A673 (cell line): ENCODE measurements around the gene CCL5. TPM values are rescaled to one million over a fixed set of nuclear protein-coding genes. Genes with fewer than 3 reads are reported as not detected.

ENCODE experiments used
- BruUV-seq: library from RNA; stranded (reverse); fragments of 400-500 nt; replicated peaks from 2 replicates; lab custom pipeline; 2021; lab: Mats Ljungman, UMichigan
- CTCF ChIA-PET: fragments of 300-600 bp; sonication (Branson Sonifier 250); formaldehyde crosslinking; loops from one replicate; lab custom pipeline; 2022; ENCODE audit warnings: antibody characterized with exemption; lab: Charles Lee
- POLR2A ChIA-PET: fragments of 300-600 bp; sonication (Branson Sonifier 250); formaldehyde crosslinking; loops from one replicate; lab custom pipeline; 2022; ENCODE audit warnings: antibody characterized with exemption; ENCODE audit not compliant: low non-redundant PET; lab: Charles Lee
- DNase-seq: peaks from one replicate; pipeline ENCODE4 v3.0.0-alpha.2; 2015; ENCODE audit warnings: low spot score
- H3K27ac ChIP-seq: fragments of 200-600 bp; sonication (generic); 2 replicates; pipeline ENCODE4 v1.5.1; 2016; ENCODE audit warnings: mixed run types, low read depth, mild to moderate bottlenecking, mixed read lengths, antibody characterized with exemption, low read length; ENCODE audit not compliant: poor library complexity, severe bottlenecking
- H3K27me3 ChIP-seq: fragments of 200-600 bp; sonication (generic); replicated peaks from 2 replicates; pipeline ENCODE4 v1.6.1; 2017; ENCODE audit warnings: mixed run types, low read depth, mild to moderate bottlenecking, mixed read lengths, antibody characterized with exemption, low read length; ENCODE audit not compliant: insufficient read depth, poor library complexity
- H3K36me3 ChIP-seq: fragments of 200-600 bp; sonication (generic); 2 replicates; pipeline ENCODE4 v1.6.1; 2016; ENCODE audit warnings: mixed run types, mild to moderate bottlenecking, mixed read lengths, antibody characterized with exemption, low read length; ENCODE audit not compliant: insufficient read depth, poor library complexity, severe bottlenecking
- H3K4me1 ChIP-seq: fragments of 200-600 bp; sonication (generic); 2 replicates; pipeline ENCODE4 v1.6.1; 2017; ENCODE audit warnings: mixed run types, mild to moderate bottlenecking, mixed read lengths, antibody characterized with exemption, low read length; ENCODE audit not compliant: insufficient read depth, poor library complexity, severe bottlenecking
- H3K4me3 ChIP-seq: fragments of 200-600 bp; sonication (generic); 2 replicates; pipeline ENCODE4 v1.5.1; 2016; ENCODE audit warnings: low read depth, mixed run types, mild to moderate bottlenecking, mixed read lengths, low read length; ENCODE audit not compliant: poor library complexity, severe bottlenecking
- H3K9me3 ChIP-seq: fragments of 200-600 bp; sonication (generic); 2 replicates; pipeline ENCODE4 v1.6.1; 2016; ENCODE audit warnings: mixed run types, low read depth, mild to moderate bottlenecking, mixed read lengths, antibody characterized with exemption, low read length; ENCODE audit not compliant: poor library complexity, severe bottlenecking
- EZH2 ChIP-seq: fragments of 200-600 bp; sonication (generic); IDR thresholded peaks from 2 replicates; pipeline ENCODE4 v1.6.1; 2017; ENCODE audit warnings: borderline replicate concordance, low read depth, mild to moderate bottlenecking, mixed read lengths, antibody characterized with exemption, low read length; ENCODE audit not compliant: poor library complexity, severe bottlenecking
- intact Hi-C: fragments of 100-400 bp; cut with micrococcal nuclease; formaldehyde crosslinking; loops from one replicate; pipeline ENCODE4 v1.10.0; 2022; ENCODE audit not compliant: unreplicated experiment
- total RNA-seq: library from RNA; stranded (reverse); gene quantifications from 2 replicates; pipeline ENCODE4 v1.2.3, GENCODE V29; 2021
- TF ChIP-seq, protein P1 (sequence below): fragments of 300-800, 200-600 bp; sonication (generic); conservative IDR thresholded peaks from 2 replicates; pipeline ENCODE4 v1.5.1; 2017; ENCODE audit warnings: low read depth, mild to moderate bottlenecking, antibody characterized with exemption, low read length, moderate library complexity, mixed read lengths

Gene CCL5
- total RNA-seq, 1 experiment from 2014 or later, result not detected

- H3K9me3 ChIP-seq, result no peaks in the 10 kb centered on the region
- no peaks in the 10 kb centered on the region for H3K4me1 ChIP-seq
- CTCF ChIA-PET, result no interaction called here
- BruUV-seq, result no TSS peak
- intact Hi-C loops, result no loop called here
- DNase-seq, result no peak
- TF ChIP-seq EZH2, result no peak
- TF ChIP-seq, protein P1, sequence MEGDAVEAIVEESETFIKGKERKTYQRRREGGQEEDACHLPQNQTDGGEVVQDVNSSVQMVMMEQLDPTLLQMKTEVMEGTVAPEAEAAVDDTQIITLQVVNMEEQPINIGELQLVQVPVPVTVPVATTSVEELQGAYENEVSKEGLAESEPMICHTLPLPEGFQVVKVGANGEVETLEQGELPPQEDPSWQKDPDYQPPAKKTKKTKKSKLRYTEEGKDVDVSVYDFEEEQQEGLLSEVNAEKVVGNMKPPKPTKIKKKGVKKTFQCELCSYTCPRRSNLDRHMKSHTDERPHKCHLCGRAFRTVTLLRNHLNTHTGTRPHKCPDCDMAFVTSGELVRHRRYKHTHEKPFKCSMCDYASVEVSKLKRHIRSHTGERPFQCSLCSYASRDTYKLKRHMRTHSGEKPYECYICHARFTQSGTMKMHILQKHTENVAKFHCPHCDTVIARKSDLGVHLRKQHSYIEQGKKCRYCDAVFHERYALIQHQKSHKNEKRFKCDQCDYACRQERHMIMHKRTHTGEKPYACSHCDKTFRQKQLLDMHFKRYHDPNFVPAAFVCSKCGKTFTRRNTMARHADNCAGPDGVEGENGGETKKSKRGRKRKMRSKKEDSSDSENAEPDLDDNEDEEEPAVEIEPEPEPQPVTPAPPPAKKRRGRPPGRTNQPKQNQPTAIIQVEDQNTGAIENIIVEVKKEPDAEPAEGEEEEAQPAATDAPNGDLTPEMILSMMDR, result no peak
- H3K27me3 ChIP-seq, result no peaks in the 10 kb centered on the region
- H3K27ac ChIP-seq, result no peak overlapping the region
- POLR2A ChIA-PET, result no interaction called here
- no peak overlapping the region for H3K4me3 ChIP-seq
- no peaks in the 10 kb centered on the region for H3K36me3 ChIP-seq
Observed at GRCh38 chr17:35907691-35908090, 27.5 kb upstream of the CCL5 start.

DNA sequence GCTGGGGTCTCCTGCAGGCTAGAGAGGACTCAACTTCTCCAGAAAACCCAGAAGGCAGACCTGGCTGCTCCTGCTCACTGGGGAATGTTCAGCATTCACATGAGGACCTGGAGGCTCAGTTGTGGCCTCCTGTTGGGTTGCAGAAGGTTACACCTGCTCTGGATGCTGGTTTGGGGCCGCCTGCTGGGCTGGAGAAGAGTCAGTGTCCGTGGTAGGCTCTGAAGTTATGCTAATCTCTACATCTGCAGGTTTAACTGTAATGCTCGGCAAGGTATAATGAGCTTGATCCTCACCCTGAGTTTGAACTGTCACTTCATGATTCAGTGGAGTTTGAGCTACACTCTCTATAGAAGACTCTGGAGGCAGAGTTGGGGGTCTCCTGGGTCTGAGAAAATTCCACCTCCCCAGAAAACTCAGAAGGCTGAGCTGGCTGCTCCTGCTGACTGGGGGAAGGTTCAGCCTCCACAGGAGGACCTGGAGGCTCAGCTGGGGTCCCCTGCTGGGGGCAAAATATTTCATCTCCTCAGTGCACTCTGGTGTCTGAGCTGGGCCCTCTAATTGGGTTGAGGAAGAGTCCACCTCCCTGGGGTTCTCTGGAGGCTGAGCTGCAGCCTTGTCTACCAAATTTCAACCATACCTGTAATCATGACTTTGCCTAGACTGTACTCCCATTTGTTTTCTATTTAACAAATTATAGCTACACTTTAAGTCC is 26.9 kb upstream of the CCL5 start:
- CTCF ChIA-PET, result no interaction called here
- no peak for DNase-seq
- BruUV-seq, result no TSS peak
- intact Hi-C loops, result no loop called here
- no peaks in the 10 kb centered on the region for H3K36me3 ChIP-seq
- H3K27me3 ChIP-seq, result no peaks in the 10 kb centered on the region
- no peaks in the 10 kb centered on the region for H3K4me1 ChIP-seq
- no peak overlapping the region for H3K4me3 ChIP-seq
- H3K27ac ChIP-seq, result no peak overlapping the region
- TF ChIP-seq, protein P1, result no peak
- no peak for TF ChIP-seq EZH2
- no peaks in the 10 kb centered on the region for H3K9me3 ChIP-seq
- POLR2A ChIA-PET, result no interaction called here

- H3K9me3 ChIP-seq, result no peaks in the 10 kb centered on the region
- no peak for TF ChIP-seq EZH2
- TF ChIP-seq, protein P1, result no peak
- CTCF ChIA-PET, result no interaction called here
Observed at GRCh38 chr17:35906191-35906925, 26.2 kb upstream of the CCL5 start.

More at GRCh38 chr17:35906191-35906925, 26.2 kb upstream of the CCL5 start:
- no TSS peak for BruUV-seq
- POLR2A ChIA-PET, result no interaction called here
- no peaks in the 10 kb centered on the region for H3K36me3 ChIP-seq
- H3K4me1 ChIP-seq, result no peaks in the 10 kb centered on the region
- intact Hi-C loops, result no loop called here
- H3K4me3 ChIP-seq, result no peak overlapping the region
- H3K27me3 ChIP-seq, result no peaks in the 10 kb centered on the region
- no peak for DNase-seq
- no peak overlapping the region for H3K27ac ChIP-seq
